Mucosa of descending colon (tissue), 3 donors: Measurements from ENCODE around the gene CNTNAP2. TPM values are rescaled to one million over a fixed set of nuclear protein-coding genes. Genes with fewer than 3 reads are reported as not detected.
"Not testable (repeated sequence)": the region's sequence is repeated elsewhere in the genome, so short reads cannot be mapped to it uniquely, and the experiment has no call there.

ENCODE experiments used
- ATAC-seq: fragments of 200-7000 bp; cut with Tn5 transposase; one replicate; pipeline ENCODE4 v1.9.1; 2020; ENCODE audit warnings: mild to moderate bottlenecking, moderate library complexity
- DNase-seq, 3 donors: peaks; one replicate each; pipeline ENCODE4 v3.0.0-alpha.2; 2020
- H3K36me3 ChIP-seq: fragments of 200-600 bp; one replicate; pipeline ENCODE4 v1.8.0; 2021; ENCODE audit warnings: low read depth, mild to moderate bottlenecking
- H3K4me1 ChIP-seq: fragments of 200-600 bp; one replicate; pipeline ENCODE4 v1.8.0; 2021; ENCODE audit warnings: low read depth, mild to moderate bottlenecking
- H3K4me3 ChIP-seq: fragments of 200-600 bp; one replicate; pipeline ENCODE4 v1.8.0; 2021; ENCODE audit warnings: mild to moderate bottlenecking
- H3K9me3 ChIP-seq: fragments of 200-600 bp; one replicate; pipeline ENCODE4 v1.8.0; 2021; ENCODE audit warnings: mild to moderate bottlenecking
- intact Hi-C, 2 donors: fragments of 100-400 bp; cut with DNase I in 1 of 2; cut with micrococcal nuclease in 1 of 2; formaldehyde crosslinking; loops; one replicate each; pipeline versions ENCODE4 v1.11.0 to v1.11.1; 2022; cut with DNase I, micrococcal nuclease
- total RNA-seq, 3 donors: library from RNA; stranded (reverse); fragmentation: NEBNext Ultra II Directional in 2 of 3; extraction: Animal tissue kit (Norgen Biotek cat#: 25700) in 2 of 3; gene quantifications; one replicate each; pipeline versions ENCODE4 v1.2.1 to v1.2.4, GENCODE V29; 2021 to 2023
- TF ChIP-seq, protein P1 (sequence below): fragments of 200-600 bp; IDR thresholded peaks from one replicate; pipeline ENCODE4 v1.8.0; 2022; ENCODE audit warnings: antibody characterized with exemption, mild to moderate bottlenecking
- donor health status: DM: no; HTN: no; CAD: no; lungs with moderate emphysema.
- donor health status: DM: no; HTN: no; CAD: no.
- donor health status: DM: no; HTN: yes; CAD: no.

Gene CNTNAP2
- total RNA-seq, 3 donors from 2014 or later: 3.1 to 5.9 (median 4.2) TPM

DNA sequence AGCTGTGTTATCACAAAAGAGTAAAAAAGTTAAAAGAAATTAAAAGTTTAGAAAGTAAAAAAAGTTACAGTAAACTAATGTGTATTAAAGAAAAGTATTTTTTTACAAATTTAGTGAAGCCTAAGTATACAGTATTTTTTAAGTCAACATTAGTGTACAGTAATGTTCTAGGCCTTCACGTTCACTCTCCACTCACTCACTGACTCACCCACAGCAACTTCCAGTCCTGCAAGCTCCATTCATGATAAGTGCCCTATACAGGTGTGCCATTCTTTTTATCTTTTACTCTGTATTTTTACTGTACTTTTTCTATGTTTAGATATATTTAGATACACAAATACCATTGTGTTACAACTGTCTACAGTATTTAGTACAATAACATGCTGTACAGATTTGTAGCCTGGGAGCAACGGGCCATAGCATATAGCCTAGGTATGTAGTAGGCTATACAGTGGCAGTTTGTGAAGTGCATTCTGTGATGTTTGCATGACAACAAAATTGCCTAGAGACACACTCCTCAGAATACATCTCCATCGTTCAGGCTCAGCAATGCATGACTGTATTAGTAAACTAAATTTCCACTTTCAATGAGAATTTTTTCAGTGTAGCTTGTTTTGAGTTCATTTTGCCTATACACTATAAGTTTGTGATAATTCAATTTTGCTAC, 1934.0 kb downstream of the CNTNAP2 start:
- TF ChIP-seq, protein P1, sequence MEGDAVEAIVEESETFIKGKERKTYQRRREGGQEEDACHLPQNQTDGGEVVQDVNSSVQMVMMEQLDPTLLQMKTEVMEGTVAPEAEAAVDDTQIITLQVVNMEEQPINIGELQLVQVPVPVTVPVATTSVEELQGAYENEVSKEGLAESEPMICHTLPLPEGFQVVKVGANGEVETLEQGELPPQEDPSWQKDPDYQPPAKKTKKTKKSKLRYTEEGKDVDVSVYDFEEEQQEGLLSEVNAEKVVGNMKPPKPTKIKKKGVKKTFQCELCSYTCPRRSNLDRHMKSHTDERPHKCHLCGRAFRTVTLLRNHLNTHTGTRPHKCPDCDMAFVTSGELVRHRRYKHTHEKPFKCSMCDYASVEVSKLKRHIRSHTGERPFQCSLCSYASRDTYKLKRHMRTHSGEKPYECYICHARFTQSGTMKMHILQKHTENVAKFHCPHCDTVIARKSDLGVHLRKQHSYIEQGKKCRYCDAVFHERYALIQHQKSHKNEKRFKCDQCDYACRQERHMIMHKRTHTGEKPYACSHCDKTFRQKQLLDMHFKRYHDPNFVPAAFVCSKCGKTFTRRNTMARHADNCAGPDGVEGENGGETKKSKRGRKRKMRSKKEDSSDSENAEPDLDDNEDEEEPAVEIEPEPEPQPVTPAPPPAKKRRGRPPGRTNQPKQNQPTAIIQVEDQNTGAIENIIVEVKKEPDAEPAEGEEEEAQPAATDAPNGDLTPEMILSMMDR: no peak
- H3K4me3 ChIP-seq: no peak overlapping the region
- no peaks in the 10 kb centered on the region for H3K4me1 ChIP-seq
- H3K9me3 ChIP-seq: no peaks in the 10 kb centered on the region
- no peak for ATAC-seq
- no peak for DNase-seq
- intact Hi-C loops: no loop called here
- H3K36me3 ChIP-seq: no peaks in the 10 kb centered on the region

DNA sequence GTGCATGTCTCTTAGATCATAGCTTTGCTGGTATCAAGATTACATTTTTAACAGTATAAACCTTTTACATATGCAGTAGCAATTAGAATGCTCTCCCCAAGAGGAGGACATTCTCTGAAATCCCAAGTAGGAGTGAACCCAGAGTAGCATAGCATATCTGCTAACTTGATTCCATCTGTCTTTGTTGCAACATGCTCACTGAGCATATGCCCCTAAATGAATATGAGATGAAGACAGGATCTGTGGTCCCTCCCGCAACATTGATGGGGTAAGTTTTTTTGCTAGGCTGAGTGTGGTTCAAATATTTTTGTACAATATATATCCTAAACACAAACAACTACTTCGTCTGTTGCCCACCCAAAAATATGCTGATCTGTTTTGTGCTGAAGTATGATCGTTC, 1939.8 kb downstream of the CNTNAP2 start:
- ATAC-seq (no peak), DNase-seq (no peak)
- Histone ChIP-seq H3K36me3 (no peaks in the 10 kb centered on the region), H3K4me3 (no peak overlapping the region), H3K9me3 (no peaks in the 10 kb centered on the region), H3K4me1 (no peaks in the 10 kb centered on the region)
- intact Hi-C loops: no loop called here
- TF ChIP-seq, protein P1: no peak

DNA sequence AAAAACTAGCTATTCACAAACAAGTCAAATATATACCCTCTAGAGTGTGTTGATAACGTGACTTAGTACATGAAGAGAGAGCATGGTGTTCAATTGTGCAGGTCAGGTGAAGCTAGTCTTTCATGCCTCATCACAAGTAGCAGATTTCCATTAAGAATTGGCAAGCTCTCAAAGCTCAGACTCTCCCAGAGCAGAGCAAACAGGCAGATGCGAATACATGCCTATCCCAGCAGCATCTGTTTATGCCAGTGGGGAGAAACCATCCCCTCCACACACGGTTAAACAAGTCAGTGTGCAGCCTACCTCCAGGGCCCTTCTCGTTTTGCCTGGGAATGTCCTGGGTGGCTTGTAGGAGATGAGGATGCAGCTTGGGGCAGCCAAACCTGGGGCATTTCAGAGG, 1941.5 kb downstream of the CNTNAP2 start:
- Histone ChIP-seq H3K36me3 (no peaks in the 10 kb centered on the region), H3K9me3 (no peaks in the 10 kb centered on the region), H3K4me3 (no peak overlapping the region), H3K4me1 (no peaks in the 10 kb centered on the region)
- ATAC-seq (no peak), DNase-seq (no peak)
- TF ChIP-seq, protein P1: no peak
- intact Hi-C loops: no loop called here

DNA sequence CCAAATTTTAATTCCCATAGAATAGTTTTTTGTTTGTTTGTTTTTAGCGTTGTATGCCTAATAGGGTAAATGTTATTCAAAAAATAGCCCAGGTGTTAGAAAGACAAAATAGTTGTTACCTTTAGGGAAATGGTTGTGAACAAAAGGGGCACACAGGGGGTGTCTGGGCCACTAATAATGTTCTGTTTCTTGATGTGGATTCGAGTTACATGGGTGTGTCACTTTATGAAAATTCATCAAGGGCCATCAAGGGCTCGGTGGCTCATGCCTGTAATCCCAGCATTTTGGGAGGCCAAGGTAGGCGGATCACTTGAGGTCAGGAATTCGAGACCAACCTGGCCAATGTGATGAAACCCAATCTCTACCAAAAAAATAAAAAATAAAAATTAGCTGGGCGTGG, 1942.2 kb downstream of the CNTNAP2 start:
- no peak for DNase-seq
- Histone ChIP-seq H3K9me3 (no peaks in the 10 kb centered on the region), H3K36me3 (no peaks in the 10 kb centered on the region), H3K4me3 (no peak overlapping the region), H3K4me1 (no peaks in the 10 kb centered on the region)
- TF ChIP-seq, protein P1: no peak
- ATAC-seq: no peak
- intact Hi-C loops: no loop called here

DNA sequence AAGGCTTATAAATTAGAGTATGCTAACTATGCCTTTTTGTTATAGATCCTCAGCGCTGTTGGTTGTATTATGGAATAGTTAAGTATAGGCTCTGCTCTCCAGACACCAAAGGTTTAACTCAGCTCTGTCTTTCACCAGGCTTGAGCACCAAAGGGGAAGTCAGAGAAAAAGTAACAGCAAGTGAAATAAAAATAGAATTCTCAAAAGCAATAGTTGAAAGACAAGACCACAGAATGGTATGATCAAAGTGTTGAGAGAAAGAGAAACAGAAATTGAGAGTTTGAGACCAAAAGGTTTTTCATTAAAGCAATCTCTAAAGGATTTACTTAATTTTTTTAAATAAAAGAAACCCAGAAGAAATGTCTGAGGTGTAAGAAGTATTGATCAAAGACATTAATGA, 1944.1 kb downstream of the CNTNAP2 start:
- H3K4me3 ChIP-seq: no peak overlapping the region
- no peaks in the 10 kb centered on the region for H3K36me3 ChIP-seq
- DNase-seq (no peak), ATAC-seq (no peak)
- no peaks in the 10 kb centered on the region for H3K4me1 ChIP-seq
- TF ChIP-seq, protein P1: no peak
- no peaks in the 10 kb centered on the region for H3K9me3 ChIP-seq
- intact Hi-C loops: no loop called here

DNA sequence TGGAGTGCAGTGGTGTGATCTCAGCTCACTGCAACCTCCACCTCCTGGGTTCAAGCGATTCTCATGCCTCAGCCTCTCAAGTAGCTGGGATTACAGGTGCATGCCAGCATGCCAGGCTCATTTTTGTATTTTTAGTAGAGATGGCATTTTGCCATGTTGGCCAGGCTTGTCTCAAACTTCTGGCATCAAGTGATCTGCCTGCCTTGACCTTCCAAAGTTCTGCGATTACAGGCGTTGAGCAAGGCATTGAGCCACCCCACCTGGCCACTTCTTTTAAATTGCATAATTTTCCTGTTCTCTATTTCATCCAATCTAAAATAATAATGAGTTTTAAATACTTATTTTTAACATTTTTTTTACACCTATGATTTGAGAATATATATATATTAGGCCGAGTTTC, 1961.5 kb downstream of the CNTNAP2 start:
- intact Hi-C loops, ATAC-seq, H3K9me3 ChIP-seq, DNase-seq, H3K4me1 ChIP-seq, H3K4me3 ChIP-seq, H3K36me3 ChIP-seq: not testable (repeated sequence)
